Osteocyte (in vitro differentiated cells): ENCODE data around the gene IQCF2. TPM values are rescaled to one million over a fixed set of nuclear protein-coding genes. Genes with fewer than 3 reads are reported as not detected.

Experiments used
- DNase-seq: peaks from one replicate; pipeline ENCODE4 v3.0.0; 2021; ENCODE audit warnings: mixed read lengths; ENCODE audit not compliant: unreplicated experiment; ENCODE audit errors: extremely low spot score
- H3K27ac Mint-ChIP-seq: one replicate; pipeline ENCODE4 v1.8.0; 2021; ENCODE audit warnings: mild to moderate bottlenecking, mixed read lengths; ENCODE audit not compliant: unreplicated experiment
- H3K27me3 Mint-ChIP-seq: one replicate; pipeline ENCODE4 v1.8.0; 2021; ENCODE audit warnings: mixed read lengths; ENCODE audit not compliant: unreplicated experiment
- H3K36me3 Mint-ChIP-seq: one replicate; pipeline ENCODE4 v1.8.0; 2021; ENCODE audit warnings: mixed read lengths; ENCODE audit not compliant: unreplicated experiment
- H3K4me1 Mint-ChIP-seq: one replicate; pipeline ENCODE4 v1.8.0; 2021; ENCODE audit warnings: mixed read lengths; ENCODE audit not compliant: unreplicated experiment
- H3K4me3 Mint-ChIP-seq: one replicate; pipeline ENCODE4 v1.8.0; 2021; ENCODE audit warnings: mild to moderate bottlenecking, moderate library complexity, mixed read lengths; ENCODE audit not compliant: unreplicated experiment
- H3K9me3 Mint-ChIP-seq: one replicate; pipeline ENCODE4 v1.8.0; 2021; ENCODE audit warnings: mixed read lengths; ENCODE audit not compliant: unreplicated experiment
- long read RNA-seq: library from polyadenylated mRNA; unstranded; transcript quantifications from one replicate; pipeline ENCODE4 v2.0.0, GENCODE V29; 2021
- total RNA-seq: library from RNA; stranded (reverse); gene quantifications from 2 replicates; pipeline ENCODE4 v1.2.1, GENCODE V29; 2021
- TF ChIP-seq, protein P1 (sequence below): fragments of 200-600 bp; sonication (generic); IDR thresholded peaks from 2 replicates; pipeline ENCODE4 v1.5.0; 2021; ENCODE audit warnings: antibody characterized with exemption, mild to moderate bottlenecking, moderate library complexity

Gene IQCF2
- not detected in 2 replicates for total RNA-seq
- long read RNA-seq, result 0 reads

DNA sequence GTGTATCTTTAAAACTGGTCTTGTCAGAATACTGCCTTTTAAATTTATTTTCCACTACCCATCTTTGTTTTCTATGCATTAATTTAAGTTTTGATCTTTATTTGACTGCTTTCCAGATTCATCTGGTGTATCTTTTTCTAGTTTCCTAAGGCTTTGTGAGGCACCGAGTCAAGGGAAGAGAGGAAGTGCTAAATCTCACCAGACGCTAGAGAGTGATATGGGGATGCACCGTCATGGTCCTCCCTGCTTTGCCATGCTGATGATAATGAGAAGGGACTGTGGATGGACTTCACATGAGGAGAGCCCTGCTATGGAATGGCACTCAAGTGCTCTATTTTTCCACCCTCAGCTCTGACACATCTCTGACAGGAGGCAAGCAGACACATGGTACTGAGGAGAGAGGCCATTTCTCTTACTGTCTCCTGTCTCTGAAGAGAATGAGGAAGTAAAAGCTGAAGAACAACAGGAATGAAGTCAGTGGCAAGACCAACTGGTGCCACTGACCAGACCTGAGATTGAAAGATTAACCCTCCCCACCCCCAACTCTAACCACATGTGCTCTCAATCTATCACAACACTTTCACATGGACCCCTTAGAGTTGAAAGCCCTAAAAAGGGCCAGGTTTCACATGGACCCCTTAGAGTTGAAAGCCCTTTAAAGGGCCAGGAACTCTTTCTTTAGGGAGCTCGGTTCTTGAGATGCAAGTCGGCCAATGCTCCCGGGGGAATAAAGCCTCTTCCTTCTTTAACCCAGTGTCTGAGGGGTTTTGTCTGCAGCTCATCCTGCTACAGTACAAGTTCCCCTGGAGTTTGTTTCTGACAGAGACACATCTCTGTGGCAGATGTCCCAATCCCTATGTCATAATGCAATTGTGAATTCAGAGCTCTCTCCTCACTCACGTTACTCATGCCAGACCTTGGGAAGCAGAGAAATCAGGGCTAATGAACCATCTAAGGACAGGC is at the start of gene IQCF2:
Gene IQCF2 (plus strand): TSS at position 913 of the 963 bp plus-strand sequence. CDS start 52 bp downstream, outside the sequence.
- Mint-ChIP-seq H3K9me3 (peaks cover 5% of the 10 kb centered on the region), H3K4me1 (no peaks in the 10 kb centered on the region), H3K27ac (no peak within 1 kb of the TSS), H3K4me3 (no peak within 1 kb of the TSS), H3K36me3 (no peaks in the 10 kb centered on the region), H3K27me3 (peaks cover 12% of the 10 kb centered on the region)
- DNase-seq, result no peak
- TF ChIP-seq, protein P1, sequence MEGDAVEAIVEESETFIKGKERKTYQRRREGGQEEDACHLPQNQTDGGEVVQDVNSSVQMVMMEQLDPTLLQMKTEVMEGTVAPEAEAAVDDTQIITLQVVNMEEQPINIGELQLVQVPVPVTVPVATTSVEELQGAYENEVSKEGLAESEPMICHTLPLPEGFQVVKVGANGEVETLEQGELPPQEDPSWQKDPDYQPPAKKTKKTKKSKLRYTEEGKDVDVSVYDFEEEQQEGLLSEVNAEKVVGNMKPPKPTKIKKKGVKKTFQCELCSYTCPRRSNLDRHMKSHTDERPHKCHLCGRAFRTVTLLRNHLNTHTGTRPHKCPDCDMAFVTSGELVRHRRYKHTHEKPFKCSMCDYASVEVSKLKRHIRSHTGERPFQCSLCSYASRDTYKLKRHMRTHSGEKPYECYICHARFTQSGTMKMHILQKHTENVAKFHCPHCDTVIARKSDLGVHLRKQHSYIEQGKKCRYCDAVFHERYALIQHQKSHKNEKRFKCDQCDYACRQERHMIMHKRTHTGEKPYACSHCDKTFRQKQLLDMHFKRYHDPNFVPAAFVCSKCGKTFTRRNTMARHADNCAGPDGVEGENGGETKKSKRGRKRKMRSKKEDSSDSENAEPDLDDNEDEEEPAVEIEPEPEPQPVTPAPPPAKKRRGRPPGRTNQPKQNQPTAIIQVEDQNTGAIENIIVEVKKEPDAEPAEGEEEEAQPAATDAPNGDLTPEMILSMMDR, result no peak

DNA sequence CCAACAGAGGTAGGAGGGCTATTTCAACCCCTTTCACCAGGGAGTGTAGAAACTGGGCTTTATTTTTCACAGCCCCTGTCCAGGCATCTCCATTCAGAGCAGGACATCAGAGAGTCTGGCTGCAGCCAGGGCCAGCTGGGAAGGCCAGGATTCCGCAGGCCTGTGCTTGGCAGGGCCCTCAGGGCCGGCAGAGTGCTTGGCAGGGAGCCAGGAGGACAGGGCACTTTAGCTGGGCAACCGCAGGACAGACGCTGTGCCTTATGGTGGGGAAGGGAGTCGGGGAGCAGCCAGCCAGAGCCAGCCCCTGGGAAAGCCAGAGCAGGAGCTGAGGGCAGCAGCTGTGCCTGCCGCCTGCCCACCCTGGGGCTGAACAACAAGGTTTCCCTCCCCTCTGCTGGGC is 47.9 kb upstream of the IQCF2 start:
- Mint-ChIP-seq H3K4me1 (no peaks in the 10 kb centered on the region), H3K27me3 (peaks cover 5% of the 10 kb centered on the region), H3K9me3 (no peaks in the 10 kb centered on the region), H3K27ac (no peak overlapping the region), H3K36me3 (no peaks in the 10 kb centered on the region), H3K4me3 (no peak overlapping the region)
- no peak for DNase-seq
- TF ChIP-seq, protein P1, result no peak

DNA sequence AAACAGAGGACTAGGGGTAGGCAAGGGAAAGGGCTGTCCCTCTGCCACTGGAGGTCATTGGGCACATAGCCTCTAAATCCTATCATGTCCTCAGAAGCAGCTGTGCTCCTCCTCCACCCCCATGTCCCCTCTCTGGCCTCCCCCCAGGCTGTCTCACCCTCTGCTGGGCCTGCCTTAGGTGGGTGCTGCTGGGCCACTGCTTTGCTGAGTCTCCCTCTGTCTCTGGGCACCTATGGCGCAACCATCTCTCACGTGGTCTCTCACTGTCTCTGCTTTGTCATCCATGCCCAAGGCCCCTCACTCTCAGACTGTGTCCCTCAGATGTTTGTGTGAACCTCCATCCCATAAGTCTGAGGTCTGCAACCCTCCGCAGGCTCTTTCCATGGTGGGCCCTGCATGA is 47.4 kb upstream of the IQCF2 start:
- no peak overlapping the region for H3K27ac Mint-ChIP-seq
- H3K9me3 Mint-ChIP-seq, result no peaks in the 10 kb centered on the region
- no peak for DNase-seq
- no peaks in the 10 kb centered on the region for H3K36me3 Mint-ChIP-seq
- no peak overlapping the region for H3K4me3 Mint-ChIP-seq
- H3K4me1 Mint-ChIP-seq, result no peaks in the 10 kb centered on the region
- TF ChIP-seq, protein P1, result no peak
- H3K27me3 Mint-ChIP-seq, result peaks cover 5% of the 10 kb centered on the region

DNA sequence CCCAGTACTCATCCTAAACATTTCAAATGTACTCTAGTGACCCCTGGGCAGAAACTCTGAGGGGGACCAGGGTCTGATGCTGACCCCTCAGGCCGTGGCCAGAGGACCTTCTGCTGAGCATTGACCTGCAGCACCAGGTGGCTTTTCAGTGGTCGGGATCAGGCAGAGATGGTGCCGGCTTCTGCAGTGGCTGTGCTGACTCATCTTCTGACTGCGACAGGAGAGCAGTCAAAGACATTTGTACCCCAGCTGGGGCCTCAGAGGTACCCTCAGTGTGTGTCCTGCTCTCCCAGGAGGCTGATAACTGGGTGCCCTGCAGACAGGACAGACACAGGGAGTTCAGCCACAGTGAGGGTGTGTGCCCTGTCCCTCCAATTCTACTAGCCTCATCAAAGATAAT is 45.8 kb upstream of the IQCF2 start:
- Mint-ChIP-seq H3K36me3 (no peaks in the 10 kb centered on the region), H3K9me3 (no peaks in the 10 kb centered on the region), H3K4me3 (no peak overlapping the region), H3K4me1 (no peaks in the 10 kb centered on the region), H3K27ac (no peak overlapping the region), H3K27me3 (peaks cover 5% of the 10 kb centered on the region)
- DNase-seq, result no peak
- TF ChIP-seq, protein P1, result no peak

DNA sequence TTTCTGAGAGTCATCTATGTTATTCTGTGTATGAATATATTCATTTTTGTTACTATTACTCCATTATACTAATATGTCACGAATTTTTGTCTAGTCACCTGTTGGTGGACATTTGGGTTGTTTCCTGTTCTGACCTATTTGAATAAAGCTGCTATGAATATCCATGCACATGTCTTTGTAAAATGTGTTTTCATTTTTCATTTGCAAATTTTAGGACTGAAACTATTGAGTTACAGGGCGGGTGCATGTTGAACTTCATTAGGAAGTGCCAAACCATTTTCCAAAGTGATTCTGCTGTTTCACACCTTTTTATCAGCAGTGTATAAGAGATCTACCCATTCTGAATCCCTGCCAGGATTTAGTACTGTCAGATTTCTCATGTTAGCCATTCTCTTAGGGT is 44.7 kb upstream of the IQCF2 start:
- H3K27me3 Mint-ChIP-seq, result peaks cover 5% of the 10 kb centered on the region
- H3K4me1 Mint-ChIP-seq, result no peaks in the 10 kb centered on the region
- H3K36me3 Mint-ChIP-seq, result no peaks in the 10 kb centered on the region
- TF ChIP-seq, protein P1, result no peak
- no peak overlapping the region for H3K27ac Mint-ChIP-seq
- no peak for DNase-seq
- no peaks in the 10 kb centered on the region for H3K9me3 Mint-ChIP-seq
- no peak overlapping the region for H3K4me3 Mint-ChIP-seq
